Smooth muscle cell (in vitro differentiated cells): ENCODE data around the gene TSPAN11. TPM values are rescaled to one million over a fixed set of nuclear protein-coding genes. Genes with fewer than 3 reads are reported as not detected.

ENCODE experiments used
- DNase-seq: peaks from one replicate; lab custom pipeline; 2025; ENCODE audit not compliant: unreplicated experiment; lab: John Stamatoyannopoulos, UW
- H2AFZ ChIP-seq: fragments of 200-600 bp; sonication (generic); 2 replicates; pipeline ENCODE4 v1.6.0; 2016; ENCODE audit warnings: antibody characterized with exemption, low read depth, mild to moderate bottlenecking
- H3F3A ChIP-seq: fragments of 200-600 bp; sonication (generic); 2 replicates; pipeline ENCODE4 v1.6.0; 2017; ENCODE audit warnings: antibody characterized with exemption, low read depth
- H3K27ac ChIP-seq: fragments of 200-600 bp; sonication (generic); 2 replicates; pipeline ENCODE4 v1.5.1; 2016; ENCODE audit warnings: low read depth, mild to moderate bottlenecking
- H3K27me3 ChIP-seq: fragments of 200-600 bp; sonication (generic); 2 replicates; pipeline ENCODE4 v1.6.1; 2016; ENCODE audit warnings: low read depth, mild to moderate bottlenecking
- H3K36me3 ChIP-seq: fragments of 200-600 bp; sonication (generic); 2 replicates; pipeline ENCODE4 v1.5.1; 2016; ENCODE audit warnings: low read depth
- H3K4me1 ChIP-seq: fragments of 200-600 bp; sonication (generic); 2 replicates; pipeline ENCODE4 v1.5.1; 2016; ENCODE audit warnings: low read depth
- H3K4me2 ChIP-seq: fragments of 200-600 bp; sonication (generic); 2 replicates; pipeline ENCODE4 v1.6.0; 2016; ENCODE audit warnings: mild to moderate bottlenecking
- H3K4me3 ChIP-seq: fragments of 200-600 bp; sonication (generic); 2 replicates; pipeline ENCODE4 v1.5.1; 2016; ENCODE audit warnings: mild to moderate bottlenecking
- H3K79me2 ChIP-seq: fragments of 200-600 bp; sonication (generic); 2 replicates; pipeline ENCODE4 v1.6.0; 2016; ENCODE audit warnings: low read depth, mild to moderate bottlenecking
- H3K9ac ChIP-seq: fragments of 200-600 bp; sonication (generic); 2 replicates; pipeline ENCODE4 v1.6.0; 2016; ENCODE audit warnings: low read depth
- H3K9me3 ChIP-seq: fragments of 200-600 bp; sonication (generic); replicated peaks from 2 replicates; pipeline ENCODE4 v1.5.1; 2016; ENCODE audit warnings: low read depth
- H4K20me1 ChIP-seq: fragments of 200-600 bp; sonication (generic); 2 replicates; pipeline ENCODE4 v1.6.0; 2016; ENCODE audit warnings: low read depth
- CTCF ChIP-seq: fragments of 200-600 bp; sonication (generic); IDR thresholded peaks from 2 replicates; pipeline ENCODE4 v1.5.1; 2017; ENCODE audit warnings: borderline replicate concordance, mild to moderate bottlenecking, antibody characterized with exemption; ENCODE audit not compliant: insufficient read depth, poor library complexity, severe bottlenecking
- WGBS: methylation state at CpG from one replicate; pipeline ENCODE4 v1.1.7; 2016; ENCODE audit warnings: low lambda C conversion rate; 5-methylcytosine and 5-hydroxymethylcytosine counted together
- polyA plus RNA-seq: library from polyadenylated mRNA; unstranded; fragments of >200 nt; fragmentation: Nextera tagmentation; extraction: Ambion mirVana; gene quantifications from 2 replicates; pipeline ENCODE4 v1.2.1, GENCODE V29; 2016
- total RNA-seq: library from RNA; depleted of rRNA; stranded (reverse); fragments of >200 nt; gene quantifications from 2 replicates; pipeline ENCODE4 v1.2.3, GENCODE V29; 2014

TSPAN11 gene
- total and polyA plus RNA-seq, 2 experiments from 2014 or later, result 2.8 to 3.0 TPM

GRCh38 chr12:31008241-31008761 is 81.8 kb downstream of the TSPAN11 start:
- Histone ChIP-seq H3K4me2 (no peak overlapping the region), H2AFZ (no peak overlapping the region), H3K4me3 (no peak overlapping the region), H3K27ac (no peak overlapping the region), H3K27me3 (no peaks in the 10 kb centered on the region), H3K36me3 (no peaks in the 10 kb centered on the region), H3F3A (no peaks in the 10 kb centered on the region), H3K4me1 (no peaks in the 10 kb centered on the region), H4K20me1 (no peaks in the 10 kb centered on the region), H3K79me2 (no peaks in the 10 kb centered on the region), H3K9me3 (no peaks in the 10 kb centered on the region), H3K9ac (no peak overlapping the region)
- 88% methylated on average over 6 of the region's 6 CpGs for WGBS
- no peak for TF ChIP-seq CTCF
- no peak for DNase-seq

GRCh38 chr12:31008961-31009840 is 82.7 kb downstream of the TSPAN11 start:
- TF ChIP-seq CTCF, result no peak
- no peak overlapping the region for H3K9ac ChIP-seq
- no peak overlapping the region for H2AFZ ChIP-seq
- no peak overlapping the region for H3K4me3 ChIP-seq
- no peaks in the 10 kb centered on the region for H3K36me3 ChIP-seq
- no peaks in the 10 kb centered on the region for H3K4me1 ChIP-seq
- no peak overlapping the region for H3K27ac ChIP-seq
- no peaks in the 10 kb centered on the region for H4K20me1 ChIP-seq
- 87% methylated on average over 19 of the region's 19 CpGs for WGBS
- no peak for DNase-seq
- no peaks in the 10 kb centered on the region for H3K9me3 ChIP-seq
- no peak overlapping the region for H3K4me2 ChIP-seq
- no peaks in the 10 kb centered on the region for H3K79me2 ChIP-seq
- peaks cover under 1% of the 10 kb centered on the region for H3K27me3 ChIP-seq
- H3F3A ChIP-seq, result no peaks in the 10 kb centered on the region

- no peak overlapping the region for H3K9ac ChIP-seq
- H4K20me1 ChIP-seq, result no peaks in the 10 kb centered on the region
- H3K9me3 ChIP-seq, result no peaks in the 10 kb centered on the region
- H3F3A ChIP-seq, result no peaks in the 10 kb centered on the region
- no peak overlapping the region for H2AFZ ChIP-seq
- no peak for TF ChIP-seq CTCF
- no peak overlapping the region for H3K4me3 ChIP-seq
- H3K36me3 ChIP-seq, result no peaks in the 10 kb centered on the region
- H3K27ac ChIP-seq, result no peak overlapping the region
- no peak for DNase-seq
- H3K27me3 ChIP-seq, result peaks cover 5% of the 10 kb centered on the region
- H3K4me2 ChIP-seq, result no peak overlapping the region
- H3K79me2 ChIP-seq, result no peaks in the 10 kb centered on the region
- no peaks in the 10 kb centered on the region for H3K4me1 ChIP-seq
- 92% methylated on average over 4 of the region's 4 CpGs for WGBS
Measured at GRCh38 chr12:31009976-31010375, 83.4 kb downstream of the TSPAN11 start.
